ENCODE data around the gene SCG3. TPM values are rescaled to one million over a fixed set of nuclear protein-coding genes. Genes with fewer than 3 reads are reported as not detected.
A peak's percentile ranks its signal among the peaks of the same experiment; 100 is the strongest.

The SCG3 gene
- total RNA-seq, 1 experiment from 2014 or later, result not detected

GRCh38 chr15:51724673-51725072 is 43.4 kb downstream of the SCG3 start:
- Histone ChIP-seq H3K27me3 (replicated peaks; ENCODE audit: control insufficient read depth, insufficient read depth, low read length) (no peaks in the 10 kb centered on the region), H3K36me3 (ENCODE audit: control insufficient read depth, insufficient read depth, low read length) (no peaks in the 10 kb centered on the region), H3K4me3 (ENCODE audit: low read depth, low read length) (no peak overlapping the region), H3K9me3 (no peaks in the 10 kb centered on the region), H3K4me1 (peaks cover 4% of the 10 kb centered on the region)
- Mint-ChIP-seq H3K9me3 (ENCODE audit: unreplicated experiment) (no peaks in the 10 kb centered on the region), H3K27me3 (ENCODE audit: insufficient read depth, unreplicated experiment) (no peaks in the 10 kb centered on the region), H3K4me1 (ENCODE audit: low read depth, unreplicated experiment) (peaks cover 12% of the 10 kb centered on the region), H3K4me3 (ENCODE audit: unreplicated experiment) (no peak overlapping the region), H3K36me3 (ENCODE audit: insufficient read depth, unreplicated experiment) (no peaks in the 10 kb centered on the region), H3K27ac (ENCODE audit: unreplicated experiment) (no peak overlapping the region)
- intact Hi-C loops (cut with micrococcal nuclease; ENCODE audit: unreplicated experiment), result no loop called here
- no peak for DNase-seq
- CTCF ChIA-PET, result no interaction called here
- POLR2A ChIA-PET, result no interaction called here
- TF ChIP-seq, protein P1, sequence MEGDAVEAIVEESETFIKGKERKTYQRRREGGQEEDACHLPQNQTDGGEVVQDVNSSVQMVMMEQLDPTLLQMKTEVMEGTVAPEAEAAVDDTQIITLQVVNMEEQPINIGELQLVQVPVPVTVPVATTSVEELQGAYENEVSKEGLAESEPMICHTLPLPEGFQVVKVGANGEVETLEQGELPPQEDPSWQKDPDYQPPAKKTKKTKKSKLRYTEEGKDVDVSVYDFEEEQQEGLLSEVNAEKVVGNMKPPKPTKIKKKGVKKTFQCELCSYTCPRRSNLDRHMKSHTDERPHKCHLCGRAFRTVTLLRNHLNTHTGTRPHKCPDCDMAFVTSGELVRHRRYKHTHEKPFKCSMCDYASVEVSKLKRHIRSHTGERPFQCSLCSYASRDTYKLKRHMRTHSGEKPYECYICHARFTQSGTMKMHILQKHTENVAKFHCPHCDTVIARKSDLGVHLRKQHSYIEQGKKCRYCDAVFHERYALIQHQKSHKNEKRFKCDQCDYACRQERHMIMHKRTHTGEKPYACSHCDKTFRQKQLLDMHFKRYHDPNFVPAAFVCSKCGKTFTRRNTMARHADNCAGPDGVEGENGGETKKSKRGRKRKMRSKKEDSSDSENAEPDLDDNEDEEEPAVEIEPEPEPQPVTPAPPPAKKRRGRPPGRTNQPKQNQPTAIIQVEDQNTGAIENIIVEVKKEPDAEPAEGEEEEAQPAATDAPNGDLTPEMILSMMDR (IDR thresholded peaks at IDR 0.05; ENCODE audit: insufficient read depth in 1 of 2, low read depth in 1 of 2, low read length in 1 of 2, severe bottlenecking in 1 of 2, unreplicated experiment in 1 of 2), result no peak
- BruUV-seq (replicated peaks), result no TSS peak

GRCh38 chr15:51726302-51727073 is 45.2 kb downstream of the SCG3 start:
- intact Hi-C loops (cut with micrococcal nuclease; ENCODE audit: unreplicated experiment), result no loop called here
- Histone ChIP-seq H3K9me3 (no peaks in the 10 kb centered on the region), H3K4me3 (ENCODE audit: low read depth, low read length) (no peak overlapping the region), H3K4me1 (no peaks in the 10 kb centered on the region), H3K36me3 (ENCODE audit: control insufficient read depth, insufficient read depth, low read length) (no peaks in the 10 kb centered on the region), H3K27me3 (replicated peaks; ENCODE audit: control insufficient read depth, insufficient read depth, low read length) (no peaks in the 10 kb centered on the region)
- no peak overlapping the region for H3K27ac Mint-ChIP-seq (ENCODE audit: unreplicated experiment)
- no TSS peak for BruUV-seq (replicated peaks)
- H3K9me3 Mint-ChIP-seq (ENCODE audit: unreplicated experiment), result no peaks in the 10 kb centered on the region
- peak; percentile 19 to 42 for DNase-seq
- no peaks in the 10 kb centered on the region for H3K27me3 Mint-ChIP-seq (ENCODE audit: insufficient read depth, unreplicated experiment)
- no peak overlapping the region for H3K4me3 Mint-ChIP-seq (ENCODE audit: unreplicated experiment)
- TF ChIP-seq, protein P1 (IDR thresholded peaks at IDR 0.05; ENCODE audit: insufficient read depth in 1 of 2, low read depth in 1 of 2, low read length in 1 of 2, severe bottlenecking in 1 of 2, unreplicated experiment in 1 of 2), result no peak
- no peaks in the 10 kb centered on the region for H3K4me1 Mint-ChIP-seq (ENCODE audit: low read depth, unreplicated experiment)
- no peaks in the 10 kb centered on the region for H3K36me3 Mint-ChIP-seq (ENCODE audit: insufficient read depth, unreplicated experiment)
- ChIA-PET POLR2A (no interaction called here), CTCF (no interaction called here)

DNA sequence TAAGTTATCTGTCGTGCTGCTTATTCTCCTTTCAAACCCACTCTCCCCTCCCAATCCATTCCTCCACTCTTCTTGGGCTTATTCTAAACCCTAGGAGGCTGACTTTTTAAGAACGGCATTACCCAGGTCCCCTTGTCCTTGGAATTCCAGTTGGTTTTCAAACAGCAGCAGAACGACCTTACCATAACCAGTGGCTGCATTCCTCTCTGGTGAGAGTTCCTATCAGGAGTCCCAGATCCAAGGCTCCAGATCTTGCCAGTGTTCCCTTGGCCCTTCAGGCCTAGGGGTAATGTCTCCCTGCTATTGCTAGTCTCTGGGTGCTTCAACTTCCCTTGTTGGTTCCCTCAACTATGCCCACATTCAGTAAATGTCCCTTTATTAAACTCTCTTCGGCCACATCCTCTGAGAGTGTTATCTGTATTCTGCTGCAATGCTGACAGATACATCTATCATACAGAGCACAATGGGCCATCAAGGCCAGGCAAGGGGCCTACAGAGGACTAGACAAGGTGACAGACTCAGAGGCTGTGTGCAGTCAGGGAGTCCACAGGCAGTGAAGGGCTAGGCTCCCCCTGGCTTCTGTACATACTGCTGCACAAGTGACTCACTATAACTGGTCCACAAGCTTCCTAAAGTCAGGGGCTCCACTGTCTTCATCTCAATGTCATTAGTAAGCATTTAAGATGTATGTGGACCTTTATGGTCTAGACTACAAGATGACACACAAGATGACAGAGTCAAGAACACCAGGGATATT is 46.0 kb downstream of the SCG3 start:
- CTCF ChIA-PET, result interaction anchor here (0.6 kb wide), 1 partner anchor 140 kb away, joined by 3 read pairs; no protein-coding TSS in a partner anchor
- Mint-ChIP-seq H3K27me3 (ENCODE audit: insufficient read depth, unreplicated experiment) (no peaks in the 10 kb centered on the region), H3K9me3 (ENCODE audit: unreplicated experiment) (no peaks in the 10 kb centered on the region), H3K4me3 (ENCODE audit: unreplicated experiment) (no peak overlapping the region), H3K36me3 (ENCODE audit: insufficient read depth, unreplicated experiment) (no peaks in the 10 kb centered on the region), H3K27ac (ENCODE audit: unreplicated experiment) (no peak overlapping the region), H3K4me1 (ENCODE audit: low read depth, unreplicated experiment) (no peaks in the 10 kb centered on the region)
- Histone ChIP-seq H3K36me3 (ENCODE audit: control insufficient read depth, insufficient read depth, low read length) (no peaks in the 10 kb centered on the region), H3K4me1 (no peaks in the 10 kb centered on the region), H3K9me3 (no peaks in the 10 kb centered on the region), H3K4me3 (ENCODE audit: low read depth, low read length) (no peak overlapping the region), H3K27me3 (replicated peaks; ENCODE audit: control insufficient read depth, insufficient read depth, low read length) (no peaks in the 10 kb centered on the region)
- DNase-seq, result no peak
- POLR2A ChIA-PET, result no interaction called here
- BruUV-seq (replicated peaks), result no TSS peak
- TF ChIP-seq, protein P1 (IDR thresholded peaks at IDR 0.05; ENCODE audit: insufficient read depth in 1 of 2, low read depth in 1 of 2, low read length in 1 of 2, severe bottlenecking in 1 of 2, unreplicated experiment in 1 of 2), result peak in 1 of 2 experiments; percentile 43
- intact Hi-C loops (cut with micrococcal nuclease; ENCODE audit: unreplicated experiment), result no loop called here
